Measurements from ENCODE around the gene ZFPM1. TPM values are rescaled to one million over a fixed set of nuclear protein-coding genes. Genes with fewer than 3 reads are reported as not detected.

Gene ZFPM1
- total RNA-seq, 2 donors from 2014 or later, result 18.1 to 21.5 TPM

DNA sequence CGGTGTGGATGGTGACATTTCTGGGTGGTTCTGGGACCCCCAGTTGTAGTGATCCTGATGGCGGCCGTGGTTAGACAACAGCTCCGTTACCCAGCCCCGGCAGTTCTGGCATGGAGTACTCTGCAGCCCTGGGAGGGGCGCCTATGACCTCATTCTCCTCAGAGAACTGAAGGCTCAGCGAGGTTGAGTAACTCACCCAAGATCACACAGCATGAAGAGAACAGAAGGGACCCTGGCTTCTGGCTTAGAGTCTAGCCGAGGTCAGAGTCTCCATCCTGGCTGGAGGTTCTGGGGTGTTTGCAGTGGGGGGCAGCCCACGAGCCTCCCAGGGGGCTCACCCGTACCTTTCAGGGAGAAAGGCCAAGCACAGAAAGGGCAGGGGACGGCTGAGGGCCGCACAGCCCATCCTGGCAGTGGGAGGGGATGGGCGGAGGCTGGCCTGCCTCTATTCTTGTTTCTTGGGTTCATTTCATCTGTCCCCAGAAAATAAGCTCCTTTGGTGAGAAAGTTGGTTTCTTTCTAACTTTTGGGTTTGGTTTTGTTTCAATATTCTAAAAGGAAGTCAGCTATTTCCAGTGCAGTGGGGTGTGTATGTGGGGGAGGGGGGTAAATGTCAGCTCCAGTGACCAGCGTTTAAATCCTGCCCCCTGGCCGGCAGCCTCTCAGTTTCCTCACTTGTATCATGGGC is 13.2 kb downstream of the ZFPM1 start:
- Mint-ChIP-seq H3K36me3 (ENCODE audit: low read depth) (no peaks in the 10 kb centered on the region), H3K4me3 (no peak overlapping the region), H3K9me3 (no peaks in the 10 kb centered on the region), H3K27me3 (ENCODE audit: insufficient read depth) (no peaks in the 10 kb centered on the region), H3K27ac (no peak overlapping the region), H3K4me1 (peaks cover 17% of the 10 kb centered on the region)
- Histone ChIP-seq H3K9ac (ENCODE audit: extremely low read depth, low read length, poor library complexity, severe bottlenecking) (no peak overlapping the region), H3K4me3 (ENCODE audit: low read length) (no peak overlapping the region), H3K27me3 (ENCODE audit: control insufficient read depth, insufficient read depth, low read length, poor library complexity, severe bottlenecking) (no peaks in the 10 kb centered on the region), H3K27ac (ENCODE audit: low read depth, low read length) (no peak overlapping the region), H3K4me1 (ENCODE audit: control insufficient read depth, insufficient read depth, low read length) (peaks cover 13% of the 10 kb centered on the region), H3K36me3 (ENCODE audit: control insufficient read depth, insufficient read depth, low read length) (no peaks in the 10 kb centered on the region), H3K9me3 (ENCODE audit: control insufficient read depth, low read length) (no peaks in the 10 kb centered on the region)
- TF ChIP-seq, protein P1, sequence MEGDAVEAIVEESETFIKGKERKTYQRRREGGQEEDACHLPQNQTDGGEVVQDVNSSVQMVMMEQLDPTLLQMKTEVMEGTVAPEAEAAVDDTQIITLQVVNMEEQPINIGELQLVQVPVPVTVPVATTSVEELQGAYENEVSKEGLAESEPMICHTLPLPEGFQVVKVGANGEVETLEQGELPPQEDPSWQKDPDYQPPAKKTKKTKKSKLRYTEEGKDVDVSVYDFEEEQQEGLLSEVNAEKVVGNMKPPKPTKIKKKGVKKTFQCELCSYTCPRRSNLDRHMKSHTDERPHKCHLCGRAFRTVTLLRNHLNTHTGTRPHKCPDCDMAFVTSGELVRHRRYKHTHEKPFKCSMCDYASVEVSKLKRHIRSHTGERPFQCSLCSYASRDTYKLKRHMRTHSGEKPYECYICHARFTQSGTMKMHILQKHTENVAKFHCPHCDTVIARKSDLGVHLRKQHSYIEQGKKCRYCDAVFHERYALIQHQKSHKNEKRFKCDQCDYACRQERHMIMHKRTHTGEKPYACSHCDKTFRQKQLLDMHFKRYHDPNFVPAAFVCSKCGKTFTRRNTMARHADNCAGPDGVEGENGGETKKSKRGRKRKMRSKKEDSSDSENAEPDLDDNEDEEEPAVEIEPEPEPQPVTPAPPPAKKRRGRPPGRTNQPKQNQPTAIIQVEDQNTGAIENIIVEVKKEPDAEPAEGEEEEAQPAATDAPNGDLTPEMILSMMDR (conservative IDR thresholded peaks at IDR 0.05), result no peak
- WGBS, 2 experiments (ENCODE audit: insufficient coverage in 1 of 2, insufficient read length in 1 of 2), result 91% methylated on average over 11 to 15 of the region's 15 CpGs
- DNase-seq, result no peak

DNA sequence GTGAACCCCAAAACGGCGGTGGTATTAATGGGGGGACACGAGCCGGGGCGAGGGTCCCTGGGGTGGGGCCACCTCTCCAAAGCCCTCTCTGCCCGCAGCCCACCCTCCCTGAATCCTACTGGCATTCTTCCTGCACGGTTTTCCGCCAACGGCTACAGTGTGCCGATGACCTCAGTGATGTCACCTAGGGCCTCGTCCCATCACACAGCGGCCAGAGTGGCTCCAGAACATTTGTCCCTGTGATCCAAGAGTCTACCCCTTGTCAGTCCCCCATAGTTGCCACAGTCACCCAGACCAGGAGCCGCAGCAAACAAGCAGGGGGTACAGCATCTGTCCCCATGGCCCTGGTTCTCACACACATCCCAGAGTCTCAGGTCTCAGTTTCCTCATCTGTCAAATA is 13.9 kb downstream of the ZFPM1 start:
- no peaks in the 10 kb centered on the region for H3K27me3 ChIP-seq (ENCODE audit: control insufficient read depth, insufficient read depth, low read length, poor library complexity, severe bottlenecking)
- no peak for DNase-seq
- H3K4me3 ChIP-seq (ENCODE audit: low read length), result no peak overlapping the region
- H3K4me1 Mint-ChIP-seq, result peaks cover 13% of the 10 kb centered on the region
- H3K9ac ChIP-seq (ENCODE audit: extremely low read depth, low read length, poor library complexity, severe bottlenecking), result no peak overlapping the region
- H3K36me3 Mint-ChIP-seq (ENCODE audit: low read depth), result no peaks in the 10 kb centered on the region
- no peaks in the 10 kb centered on the region for H3K27me3 Mint-ChIP-seq (ENCODE audit: insufficient read depth)
- no peak overlapping the region for H3K4me3 Mint-ChIP-seq
- H3K9me3 ChIP-seq (ENCODE audit: control insufficient read depth, low read length), result no peaks in the 10 kb centered on the region
- no peaks in the 10 kb centered on the region for H3K9me3 Mint-ChIP-seq
- 84 to 94% methylated on average over 13 of the region's 13 CpGs for WGBS, 2 experiments (ENCODE audit: insufficient coverage in 1 of 2, insufficient read length in 1 of 2)
- H3K27ac Mint-ChIP-seq, result no peak overlapping the region
- H3K4me1 ChIP-seq (ENCODE audit: control insufficient read depth, insufficient read depth, low read length), result peaks cover 13% of the 10 kb centered on the region
- TF ChIP-seq, protein P1 (conservative IDR thresholded peaks at IDR 0.05), result no peak
- H3K36me3 ChIP-seq (ENCODE audit: control insufficient read depth, insufficient read depth, low read length), result no peaks in the 10 kb centered on the region
- no peak overlapping the region for H3K27ac ChIP-seq (ENCODE audit: low read depth, low read length)

DNA sequence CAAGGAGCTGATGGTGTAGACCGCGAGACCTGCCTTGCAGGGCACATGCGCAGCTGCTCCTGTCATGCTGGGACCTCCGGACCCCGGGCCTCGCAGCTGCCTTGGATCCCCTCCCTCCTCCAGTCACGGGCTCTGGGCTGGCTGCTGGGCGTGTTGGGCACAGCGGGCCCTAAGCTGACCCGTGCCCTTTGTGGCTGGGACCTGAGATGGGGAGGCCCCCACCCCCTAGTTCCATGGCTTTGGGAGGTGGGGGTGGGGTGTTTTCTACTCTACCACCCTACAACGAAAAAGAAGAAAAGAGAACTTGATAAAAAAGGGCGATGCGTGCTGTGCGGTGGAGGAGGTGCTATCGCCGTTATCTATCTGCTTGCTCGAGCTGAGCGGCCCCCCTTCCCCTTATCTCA is 14.5 kb downstream of the ZFPM1 start:
- no peaks in the 10 kb centered on the region for H3K27me3 ChIP-seq (ENCODE audit: control insufficient read depth, insufficient read depth, low read length, poor library complexity, severe bottlenecking)
- no peaks in the 10 kb centered on the region for H3K9me3 ChIP-seq (ENCODE audit: control insufficient read depth, low read length)
- no peaks in the 10 kb centered on the region for H3K36me3 ChIP-seq (ENCODE audit: control insufficient read depth, insufficient read depth, low read length)
- H3K4me3 ChIP-seq (ENCODE audit: low read length), result no peak overlapping the region
- H3K4me1 Mint-ChIP-seq, result peaks cover 13% of the 10 kb centered on the region
- no peaks in the 10 kb centered on the region for H3K36me3 Mint-ChIP-seq (ENCODE audit: low read depth)
- no peaks in the 10 kb centered on the region for H3K9me3 Mint-ChIP-seq
- WGBS, 2 experiments (ENCODE audit: insufficient coverage in 1 of 2, insufficient read length in 1 of 2), result 87 to 100% methylated on average over 1 to 17 of the region's 18 CpGs
- no peak for DNase-seq
- no peak overlapping the region for H3K27ac Mint-ChIP-seq
- no peak overlapping the region for H3K27ac ChIP-seq (ENCODE audit: low read depth, low read length)
- no peak overlapping the region for H3K4me3 Mint-ChIP-seq
- no peaks in the 10 kb centered on the region for H3K27me3 Mint-ChIP-seq (ENCODE audit: insufficient read depth)
- TF ChIP-seq, protein P1 (conservative IDR thresholded peaks at IDR 0.05), result no peak
- H3K9ac ChIP-seq (ENCODE audit: extremely low read depth, low read length, poor library complexity, severe bottlenecking), result no peak overlapping the region
- H3K4me1 ChIP-seq (ENCODE audit: control insufficient read depth, insufficient read depth, low read length), result peaks cover 7% of the 10 kb centered on the region
